Neural cell (in vitro differentiated cells): ENCODE results near the gene WNK2. TPM values are rescaled to one million over a fixed set of nuclear protein-coding genes. Genes with fewer than 3 reads are reported as not detected.

Source experiments
- H2AFZ ChIP-seq: fragments of 200-600, 300-800 bp; sonication (generic), shearing (Covaris generic); 2 replicates; pipeline ENCODE4 v1.6.0; 2014; ENCODE audit warnings: low read depth, mild to moderate bottlenecking, antibody characterized with exemption, low read length, moderate library complexity
- H3F3A ChIP-seq: fragments of 200-600 bp; shearing (Covaris generic); 2 replicates; pipeline ENCODE4 v1.6.1; 2016; ENCODE audit warnings: mild to moderate bottlenecking, moderate library complexity, mixed read lengths, antibody characterized with exemption, low read length; ENCODE audit not compliant: insufficient read depth, poor library complexity, severe bottlenecking
- H3K27ac ChIP-seq: fragments of 200-600, 300-800 bp; sonication (generic), shearing (Covaris generic); 2 replicates; pipeline ENCODE4 v1.5.1; 2014; ENCODE audit warnings: mild to moderate bottlenecking, low read length, moderate library complexity
- H3K27me3 ChIP-seq: fragments of 300-800, 200-600 bp; sonication (generic), shearing (Covaris generic); 2 replicates; pipeline ENCODE4 v1.6.0; 2014; ENCODE audit warnings: mild to moderate bottlenecking, low read depth, low read length, moderate library complexity; ENCODE audit not compliant: insufficient read depth
- H3K36me3 ChIP-seq: fragments of 300-800, 200-600 bp; sonication (generic), shearing (Covaris generic); 2 replicates; pipeline ENCODE4 v1.5.1; 2014; ENCODE audit warnings: mild to moderate bottlenecking, antibody characterized with exemption, low read length, moderate library complexity; ENCODE audit not compliant: insufficient read depth
- H3K4me2 ChIP-seq: fragments of 300-800, 200-600 bp; sonication (generic), shearing (Covaris generic); 2 replicates; pipeline ENCODE4 v1.6.0; 2014; ENCODE audit warnings: mild to moderate bottlenecking, low read length
- H3K4me3 ChIP-seq: fragments of 300-800, 200-600 bp; sonication (generic), shearing (Covaris generic); 2 replicates; pipeline ENCODE4 v1.5.1; 2014; ENCODE audit warnings: mild to moderate bottlenecking, low read length, moderate library complexity
- H3K79me2 ChIP-seq: fragments of 200-600 bp; shearing (Covaris generic); replicated peaks from 2 replicates; pipeline ENCODE4 v1.6.0; 2014; ENCODE audit warnings: mild to moderate bottlenecking, low read length, moderate library complexity; ENCODE audit not compliant: insufficient read depth
- H3K9ac ChIP-seq: fragments of 300-800, 200-600 bp; sonication (generic), shearing (Covaris generic); 2 replicates; pipeline ENCODE4 v1.6.1; 2016; ENCODE audit warnings: mild to moderate bottlenecking, low read length, mixed read lengths
- H3K9me2 ChIP-seq: fragments of 200-600 bp; shearing (Covaris generic); 2 replicates; pipeline ENCODE4 v1.6.1; 2016; ENCODE audit warnings: mild to moderate bottlenecking, low read length, mixed read lengths; ENCODE audit not compliant: insufficient read depth
- H3K9me3 ChIP-seq: fragments of 200-600, 300-800 bp; sonication (generic), shearing (Covaris generic); 2 replicates; pipeline ENCODE4 v1.6.1; 2016; ENCODE audit warnings: mild to moderate bottlenecking, mixed run types, low read length, moderate library complexity, mixed read lengths
- H4K20me1 ChIP-seq: fragments of 200-600 bp; shearing (Covaris generic); 2 replicates; pipeline ENCODE4 v1.6.1; 2016; ENCODE audit warnings: mild to moderate bottlenecking, mixed run types; ENCODE audit not compliant: insufficient read depth
- EP300 ChIP-seq: fragments of 450-650 bp; conservative IDR thresholded peaks from 2 replicates; pipeline ENCODE4 v1.6.1; 2014; ENCODE audit warnings: antibody characterized with exemption, mild to moderate bottlenecking, moderate library complexity; ENCODE audit not compliant: poor library complexity, severe bottlenecking
- EZH2 ChIP-seq: fragments of 200-600, 300-800 bp; shearing (Covaris generic), sonication (generic); IDR thresholded peaks from 2 replicates; pipeline ENCODE4 v1.6.1; 2014; ENCODE audit warnings: antibody characterized with exemption, low read length, borderline replicate concordance, mild to moderate bottlenecking; ENCODE audit not compliant: insufficient read depth, poor library complexity, severe bottlenecking
- MXI1 ChIP-seq: fragments of 450-650 bp; conservative IDR thresholded peaks from 2 replicates; pipeline ENCODE4 v1.6.1; 2014; ENCODE audit warnings: antibody characterized with exemption, mild to moderate bottlenecking; ENCODE audit not compliant: poor library complexity, severe bottlenecking
- POLR2AphosphoS5 ChIP-seq: IDR thresholded peaks from 2 replicates; pipeline ENCODE4 v1.6.1; 2012
- RAD21 ChIP-seq: fragments of 450-650 bp; conservative IDR thresholded peaks from 2 replicates; pipeline ENCODE4 v1.6.1; 2014; ENCODE audit warnings: antibody characterized with exemption, mild to moderate bottlenecking, moderate library complexity
- REST ChIP-seq: IDR thresholded peaks from 2 replicates; pipeline ENCODE4 v1.6.1; 2012; ENCODE audit warnings: borderline replicate concordance
- SMC3 ChIP-seq: fragments of 450-650 bp; conservative IDR thresholded peaks from 2 replicates; pipeline ENCODE4 v1.6.1; 2014; ENCODE audit warnings: antibody characterized with exemption, mild to moderate bottlenecking, moderate library complexity; ENCODE audit not compliant: poor library complexity
- polyA plus RNA-seq: library from polyadenylated mRNA; depleted of rRNA; stranded (reverse); fragments of >200 nt; gene quantifications from 2 replicates; pipeline ENCODE4 v1.2.3, GENCODE V29; 2014
- TF ChIP-seq, protein P1 (sequence below): fragments of 450-650 bp; IDR thresholded peaks from 2 replicates; pipeline ENCODE4 v1.5.1; 2014; ENCODE audit warnings: antibody characterized with exemption, mild to moderate bottlenecking, moderate library complexity; ENCODE audit not compliant: poor library complexity, severe bottlenecking

The WNK2 gene
- polyA plus RNA-seq, 1 donor from 2014 or later, result 37.1 TPM

DNA sequence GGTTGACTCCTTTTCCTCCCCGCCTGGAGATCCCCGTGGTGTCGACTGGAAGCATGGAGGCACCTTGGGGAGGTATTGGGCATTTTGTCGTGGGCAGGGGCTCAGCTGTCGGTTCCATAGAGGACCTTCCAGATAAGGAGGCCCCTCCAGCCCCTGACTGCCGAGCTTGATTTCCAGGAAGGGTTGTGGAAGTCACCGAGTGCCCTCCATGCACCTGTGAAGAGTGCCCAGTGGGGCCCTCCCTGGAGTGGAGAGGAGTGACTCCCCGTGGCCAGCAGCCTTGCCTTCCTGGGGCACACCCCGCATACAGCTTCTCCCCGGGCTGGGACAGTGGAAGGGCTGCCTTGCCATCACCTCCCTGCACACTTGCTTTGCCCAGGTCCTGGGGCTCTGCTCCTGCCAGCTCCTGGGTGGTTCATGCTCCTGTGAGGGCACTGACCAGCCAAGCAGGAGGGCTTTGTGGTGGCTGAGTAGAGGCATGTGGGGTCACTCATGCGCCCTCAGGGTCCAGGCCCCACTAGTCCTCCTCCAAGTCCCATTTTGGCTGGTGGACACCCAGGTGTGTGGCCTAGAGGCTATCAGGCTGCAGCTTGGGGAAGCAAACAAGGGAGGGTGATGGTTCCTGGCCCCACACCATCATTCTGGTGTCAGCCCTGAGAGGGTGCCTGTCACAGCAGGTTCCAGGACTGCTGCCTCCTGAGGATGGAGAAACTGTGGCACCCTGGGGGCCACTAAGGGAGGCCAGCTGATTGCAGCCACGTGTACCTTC lies 133.0 kb downstream of the WNK2 start:
- Histone ChIP-seq H3F3A (no peaks in the 10 kb centered on the region), H3K4me3 (no peak overlapping the region), H3K4me2 (no peak overlapping the region), H3K36me3 (no peaks in the 10 kb centered on the region), H3K27me3 (no peaks in the 10 kb centered on the region), H2AFZ (no peak overlapping the region), H3K9me2 (no peaks in the 10 kb centered on the region), H3K9me3 (no peaks in the 10 kb centered on the region), H4K20me1 (no peaks in the 10 kb centered on the region), H3K9ac (no peak overlapping the region), H3K79me2 (no peaks in the 10 kb centered on the region), H3K27ac (no peak overlapping the region)
- TF ChIP-seq EZH2, result no peak
- TF ChIP-seq EP300, result no peak
- TF ChIP-seq MXI1, result no peak
- TF ChIP-seq, protein P1, sequence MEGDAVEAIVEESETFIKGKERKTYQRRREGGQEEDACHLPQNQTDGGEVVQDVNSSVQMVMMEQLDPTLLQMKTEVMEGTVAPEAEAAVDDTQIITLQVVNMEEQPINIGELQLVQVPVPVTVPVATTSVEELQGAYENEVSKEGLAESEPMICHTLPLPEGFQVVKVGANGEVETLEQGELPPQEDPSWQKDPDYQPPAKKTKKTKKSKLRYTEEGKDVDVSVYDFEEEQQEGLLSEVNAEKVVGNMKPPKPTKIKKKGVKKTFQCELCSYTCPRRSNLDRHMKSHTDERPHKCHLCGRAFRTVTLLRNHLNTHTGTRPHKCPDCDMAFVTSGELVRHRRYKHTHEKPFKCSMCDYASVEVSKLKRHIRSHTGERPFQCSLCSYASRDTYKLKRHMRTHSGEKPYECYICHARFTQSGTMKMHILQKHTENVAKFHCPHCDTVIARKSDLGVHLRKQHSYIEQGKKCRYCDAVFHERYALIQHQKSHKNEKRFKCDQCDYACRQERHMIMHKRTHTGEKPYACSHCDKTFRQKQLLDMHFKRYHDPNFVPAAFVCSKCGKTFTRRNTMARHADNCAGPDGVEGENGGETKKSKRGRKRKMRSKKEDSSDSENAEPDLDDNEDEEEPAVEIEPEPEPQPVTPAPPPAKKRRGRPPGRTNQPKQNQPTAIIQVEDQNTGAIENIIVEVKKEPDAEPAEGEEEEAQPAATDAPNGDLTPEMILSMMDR, result no peak
- no peak for TF ChIP-seq SMC3
- TF ChIP-seq RAD21, result no peak

GRCh38 chr9:93317495-93318094 lies 133.7 kb downstream of the WNK2 start:
- no peaks in the 10 kb centered on the region for H3K36me3 ChIP-seq

More at GRCh38 chr9:93317495-93318094, 133.7 kb downstream of the WNK2 start:
- Histone ChIP-seq H3K27me3 (no peaks in the 10 kb centered on the region), H3K27ac (no peak overlapping the region), H3K9ac (no peak overlapping the region), H3K4me3 (no peak overlapping the region), H3F3A (no peaks in the 10 kb centered on the region), H4K20me1 (no peaks in the 10 kb centered on the region), H3K79me2 (no peaks in the 10 kb centered on the region), H2AFZ (no peak overlapping the region), H3K9me2 (no peaks in the 10 kb centered on the region), H3K4me2 (no peak overlapping the region), H3K9me3 (no peaks in the 10 kb centered on the region)
- TF ChIP-seq MXI1 (no peak), SMC3 (no peak), REST (no peak), POLR2AphosphoS5 (no peak), RAD21 (no peak)
